ENCODE results near the gene TRPM2. TPM values are rescaled to one million over a fixed set of nuclear protein-coding genes. Genes with fewer than 3 reads are reported as not detected.

Gene TRPM2
- total and polyA plus RNA-seq, 8 donors: 1.3 to 10.3 (median 2.4) TPM

DNA sequence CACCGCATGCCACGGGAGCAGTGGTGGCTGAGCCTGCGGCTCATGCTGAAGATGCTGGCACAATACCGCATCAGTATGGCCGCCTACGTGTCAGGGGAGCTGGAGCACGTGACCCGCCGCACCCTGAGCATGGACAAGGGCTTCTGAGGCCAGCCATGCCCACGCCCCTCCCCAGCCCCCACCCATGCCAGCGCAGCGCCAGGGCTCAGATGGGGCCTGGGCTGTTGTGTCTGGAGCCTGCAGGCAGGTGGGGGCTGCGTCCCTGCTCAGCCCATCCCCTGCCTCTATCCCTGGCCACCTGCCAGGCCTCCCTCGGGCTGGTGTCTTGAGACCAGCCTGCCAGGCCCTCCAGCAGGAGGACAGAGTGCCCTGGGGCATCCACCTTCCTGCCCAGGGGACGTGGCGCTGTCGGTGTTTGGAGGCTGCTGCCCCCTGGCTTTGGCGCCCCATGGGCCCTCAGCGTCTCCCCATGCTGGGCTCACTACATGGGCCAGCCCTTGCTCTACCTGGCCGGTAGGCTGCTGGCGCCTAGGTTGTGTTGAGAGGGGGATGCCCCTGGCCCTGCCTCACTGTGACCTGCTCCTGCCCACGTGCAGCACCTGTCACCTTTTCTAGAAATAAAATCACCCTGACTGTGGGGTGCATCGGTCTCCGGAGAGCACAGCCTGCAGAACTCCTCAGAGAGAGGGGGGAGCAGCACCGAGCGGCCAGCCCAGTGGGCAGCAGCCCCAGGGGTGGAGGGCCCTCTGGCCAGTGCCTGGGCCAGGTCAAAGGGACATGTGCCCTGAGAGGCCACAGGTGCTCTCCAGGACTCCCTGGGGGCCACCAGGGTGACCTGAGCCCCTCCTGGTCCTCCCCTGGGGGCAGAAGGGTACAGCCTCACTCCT lies 26.5 kb upstream of the TRPM2 start:
- TF ChIP-seq POLR2A (IDR thresholded peaks at IDR 0.05) (no peak), EP300 (IDR thresholded peaks at IDR 0.05) (no peak), POLR2AphosphoS5 (IDR thresholded peaks at IDR 0.05) (no peak)
- TF ChIP-seq, protein P1, sequence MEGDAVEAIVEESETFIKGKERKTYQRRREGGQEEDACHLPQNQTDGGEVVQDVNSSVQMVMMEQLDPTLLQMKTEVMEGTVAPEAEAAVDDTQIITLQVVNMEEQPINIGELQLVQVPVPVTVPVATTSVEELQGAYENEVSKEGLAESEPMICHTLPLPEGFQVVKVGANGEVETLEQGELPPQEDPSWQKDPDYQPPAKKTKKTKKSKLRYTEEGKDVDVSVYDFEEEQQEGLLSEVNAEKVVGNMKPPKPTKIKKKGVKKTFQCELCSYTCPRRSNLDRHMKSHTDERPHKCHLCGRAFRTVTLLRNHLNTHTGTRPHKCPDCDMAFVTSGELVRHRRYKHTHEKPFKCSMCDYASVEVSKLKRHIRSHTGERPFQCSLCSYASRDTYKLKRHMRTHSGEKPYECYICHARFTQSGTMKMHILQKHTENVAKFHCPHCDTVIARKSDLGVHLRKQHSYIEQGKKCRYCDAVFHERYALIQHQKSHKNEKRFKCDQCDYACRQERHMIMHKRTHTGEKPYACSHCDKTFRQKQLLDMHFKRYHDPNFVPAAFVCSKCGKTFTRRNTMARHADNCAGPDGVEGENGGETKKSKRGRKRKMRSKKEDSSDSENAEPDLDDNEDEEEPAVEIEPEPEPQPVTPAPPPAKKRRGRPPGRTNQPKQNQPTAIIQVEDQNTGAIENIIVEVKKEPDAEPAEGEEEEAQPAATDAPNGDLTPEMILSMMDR (IDR thresholded peaks at IDR 0.05): no peak
- no peaks in the 10 kb centered on the region for H3K9me3 ChIP-seq
- no peaks in the 10 kb centered on the region for H3K27me3 ChIP-seq
- intact Hi-C loops (cut with DNase I; ENCODE audit: low total_unique reads): no loop called here
- peaks cover 35 to 96% (median 79%) of the 10 kb centered on the region in 4 donors for H3K36me3 ChIP-seq
- H3K4me3 ChIP-seq: no peak overlapping the region
- no peak overlapping the region for H3K27ac ChIP-seq
- WGBS, 5 donors: 81 to 90% (median 89%) methylated on average over 11 to 26 of the region's 26 CpGs
- no peaks in the 10 kb centered on the region for H3K4me1 ChIP-seq
- peak in 1 of 2 donors; percentile 50 for DNase-seq

DNA sequence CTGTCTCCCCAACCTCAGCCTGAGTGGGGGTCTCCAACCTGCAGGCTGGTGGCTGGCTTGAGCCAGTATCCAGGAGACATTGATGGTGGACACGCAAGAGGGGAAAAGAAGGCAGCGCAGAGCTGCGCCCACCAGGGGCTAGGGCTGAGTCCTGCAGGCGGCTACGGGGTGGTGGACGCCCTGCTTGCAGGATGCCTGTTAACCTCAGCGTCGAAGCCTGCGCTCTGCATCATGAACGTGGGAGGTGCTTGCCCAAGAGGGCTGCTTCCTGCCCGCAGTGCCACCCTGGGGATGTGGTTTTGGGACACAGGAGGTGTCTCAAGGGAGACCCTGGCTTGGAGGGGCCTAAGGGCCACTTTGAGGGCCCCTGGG lies 25.8 kb upstream of the TRPM2 start:
- no peak for TF ChIP-seq POLR2A (IDR thresholded peaks at IDR 0.05)
- TF ChIP-seq POLR2AphosphoS5 (IDR thresholded peaks at IDR 0.05): no peak
- H3K36me3 ChIP-seq: peaks cover 28 to 94% (median 79%) of the 10 kb centered on the region in 4 donors
- WGBS, 5 donors: 85 to 95% (median 88%) methylated on average over 4 to 11 of the region's 11 CpGs
- H3K9me3 ChIP-seq: no peaks in the 10 kb centered on the region
- H3K4me1 ChIP-seq: no peaks in the 10 kb centered on the region
- H3K27ac ChIP-seq: no peak overlapping the region
- no peak overlapping the region for H3K4me3 ChIP-seq
- intact Hi-C loops (cut with DNase I; ENCODE audit: low total_unique reads): no loop called here
- no peaks in the 10 kb centered on the region for H3K27me3 ChIP-seq
- DNase-seq: no peak

DNA sequence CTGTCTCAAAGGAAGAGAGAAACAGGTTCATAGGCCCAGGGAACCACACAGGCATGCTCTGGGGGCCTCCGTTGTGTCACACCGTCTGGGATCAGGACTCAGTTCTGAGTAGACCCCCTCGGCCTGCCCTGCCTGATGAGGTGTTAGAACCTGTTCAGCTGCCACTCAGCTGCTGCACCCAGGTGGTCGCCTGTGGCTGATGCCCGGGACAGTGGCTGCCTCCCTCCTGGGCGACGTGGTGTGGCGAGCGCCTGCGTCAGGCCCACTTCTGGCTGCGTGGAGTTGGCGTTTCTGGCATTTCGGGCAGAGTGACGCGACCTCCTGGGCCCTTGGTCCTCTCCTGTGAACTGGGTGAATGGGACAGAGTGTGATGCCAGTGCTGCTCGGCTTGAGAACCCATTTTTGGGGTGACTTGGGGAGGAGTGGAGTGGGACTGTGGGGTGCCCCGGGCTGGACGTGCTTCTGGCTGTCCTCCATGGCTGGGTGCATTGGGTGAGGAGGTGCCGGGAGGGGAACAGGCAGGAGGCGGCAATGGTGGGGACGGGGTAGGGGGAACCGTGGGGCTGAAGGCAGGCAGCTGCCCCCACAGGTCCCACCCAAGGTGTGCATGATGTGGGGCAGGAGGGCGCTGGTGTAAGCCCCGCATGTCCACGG lies 25.1 kb upstream of the TRPM2 start:
- H3K36me3 ChIP-seq: peaks cover 22 to 90% (median 77%) of the 10 kb centered on the region in 4 donors
- no peak overlapping the region for H3K27ac ChIP-seq
- intact Hi-C loops (cut with DNase I; ENCODE audit: low total_unique reads): no loop called here
- H3K4me3 ChIP-seq: no peak overlapping the region
- H3K9me3 ChIP-seq: no peaks in the 10 kb centered on the region
- DNase-seq: no peak
- H3K27me3 ChIP-seq: no peaks in the 10 kb centered on the region
- TF ChIP-seq POLR2A (IDR thresholded peaks at IDR 0.05): no peak
- no peak for TF ChIP-seq EP300 (IDR thresholded peaks at IDR 0.05)
- TF ChIP-seq, protein P1 (IDR thresholded peaks at IDR 0.05): no peak
- no peak for TF ChIP-seq POLR2AphosphoS5 (IDR thresholded peaks at IDR 0.05)
- WGBS, 5 donors: 78 to 85% (median 80%) methylated on average over 25 of the region's 25 CpGs
- no peaks in the 10 kb centered on the region for H3K4me1 ChIP-seq

DNA sequence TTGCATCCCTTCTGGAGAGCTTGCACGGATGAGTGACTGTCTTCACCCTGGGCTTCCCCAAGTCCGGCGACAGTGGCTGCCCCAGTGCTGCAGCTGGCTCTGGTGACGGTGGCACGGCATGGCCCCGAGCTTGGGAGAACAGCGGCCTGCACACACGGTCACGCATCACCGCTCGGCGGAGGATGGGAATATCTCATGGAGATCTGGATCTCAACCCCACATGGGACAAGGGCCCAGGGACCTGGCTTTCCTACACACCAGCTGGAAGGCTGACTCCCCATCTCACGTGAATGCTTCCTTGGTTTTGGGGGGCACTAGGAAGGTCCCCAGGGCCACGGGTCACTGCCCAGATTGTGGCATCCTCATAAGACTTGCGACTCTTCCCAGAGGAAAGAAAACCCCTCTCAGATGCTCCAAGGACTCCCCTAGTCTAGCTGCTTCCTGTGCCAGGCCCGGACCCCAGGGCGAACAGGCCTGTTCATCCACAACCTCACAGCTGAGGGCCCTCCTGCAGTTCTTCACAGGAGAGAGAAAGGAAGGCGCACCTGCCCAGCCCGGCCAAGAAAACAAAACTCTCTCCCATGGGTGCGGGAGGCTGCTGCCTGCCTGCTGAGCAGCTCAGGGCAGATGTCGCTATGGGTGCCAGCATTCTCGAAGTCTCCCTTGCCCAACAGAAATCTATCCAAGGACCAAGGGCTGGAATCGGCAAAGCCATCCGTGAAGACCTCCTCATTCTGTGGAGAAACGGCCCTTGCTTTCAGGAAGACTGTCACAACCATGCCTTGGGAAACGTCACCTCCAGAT lies 24.1 kb upstream of the TRPM2 start:
- Histone ChIP-seq H3K9me3 (no peaks in the 10 kb centered on the region), H3K4me3 (no peak overlapping the region), H3K4me1 (no peaks in the 10 kb centered on the region), H3K27ac (no peak overlapping the region), H3K36me3 (peaks cover 13 to 81% (median 68%) of the 10 kb centered on the region in 4 donors), H3K27me3 (no peaks in the 10 kb centered on the region)
- WGBS, 5 donors: 69 to 73% (median 70%) methylated on average over 18 to 26 of the region's 26 CpGs
- intact Hi-C loops (cut with DNase I; ENCODE audit: low total_unique reads): no loop called here
- TF ChIP-seq EP300 (IDR thresholded peaks at IDR 0.05): no peak
- no peak for DNase-seq

Measured in stomach (tissue), 9 donors.